Thyroid gland (tissue), 4 donors: Measurements from ENCODE around the gene FAM161B. TPM values are rescaled to one million over a fixed set of nuclear protein-coding genes. Genes with fewer than 3 reads are reported as not detected.

ENCODE experiments used
- DNase-seq, 2 donors: peaks; one replicate each; pipeline ENCODE4 v3.0.0-alpha.2; 2019
- H3K27ac ChIP-seq, 3 donors: fragments of 200-600 bp; sonication (generic); 1 replicate in 2 of 3; 2 replicates in 1 of 3; pipeline ENCODE4 v1.5.1; 2016 to 2019; ENCODE audit warnings: mild to moderate bottlenecking in 1 of 3, moderate library complexity in 1 of 3
- H3K27me3 ChIP-seq: fragments of 200-600 bp; sonication (generic); one replicate; pipeline ENCODE4 v1.5.1; 2019
- H3K36me3 ChIP-seq, 2 donors: fragments of 200-600 bp; sonication (generic); one replicate each; pipeline ENCODE4 v1.5.1; 2016 to 2019
- H3K4me1 ChIP-seq, 2 donors: fragments of 200-600 bp; sonication (generic); one replicate each; pipeline ENCODE4 v1.5.1; 2017 to 2019
- H3K4me3 ChIP-seq, 3 donors: fragments of 200-600 bp; sonication (generic); replicated peaks in 1 of 3; 1 replicate in 2 of 3; 2 replicates in 1 of 3; pipeline ENCODE4 v1.5.1; 2016; ENCODE audit warnings: mild to moderate bottlenecking in 1 of 3
- H3K9me3 ChIP-seq: fragments of 200-600 bp; sonication (generic); one replicate; pipeline ENCODE4 v1.5.1; 2017
- POLR2A ChIP-seq, 2 donors: fragments of 450-650 bp; IDR thresholded peaks; one replicate each; pipeline ENCODE4 v1.6.1; 2017; ENCODE audit warnings: antibody characterized with exemption in 2 of 2, mild to moderate bottlenecking in 2 of 2, moderate library complexity in 1 of 2
- WGBS, 2 donors: methylation state at CpG; one replicate each; pipeline ENCODE4 v1.1.5; 2017; 5-methylcytosine and 5-hydroxymethylcytosine counted together
- intact Hi-C: fragments of 100-400 bp; cut with DNase I; formaldehyde crosslinking; loops from one replicate; pipeline ENCODE4 v1.15.1; 2023
- small RNA-seq: library from RNA; depleted of rRNA; stranded (forward); fragments of <200 nt; gene quantifications from one replicate; pipeline ENCODE3, GENCODE V24; 2016
- total RNA-seq, 4 donors: library from RNA; depleted of rRNA; stranded (reverse); fragments of >200 nt; gene quantifications; one replicate each; pipeline ENCODE4 v1.2.3, GENCODE V29; 2016
- TF ChIP-seq, protein P1 (sequence below), 6 experiments: fragments of 200-600 bp in 3 of 6; fragments of 450-650 bp in 3 of 6; sonication (generic) in 3 of 6; IDR thresholded peaks; one replicate each; pipeline ENCODE4 v1.5.1; 2016 to 2019; ENCODE audit warnings: antibody characterized with exemption in 6 of 6, mild to moderate bottlenecking in 2 of 6, inconsistent platforms in 1 of 6, moderate library complexity in 1 of 6

FAM161B gene
- total RNA-seq, 4 donors from 2014 or later = 4.3 to 9.7 (median 6.0) TPM

DNA sequence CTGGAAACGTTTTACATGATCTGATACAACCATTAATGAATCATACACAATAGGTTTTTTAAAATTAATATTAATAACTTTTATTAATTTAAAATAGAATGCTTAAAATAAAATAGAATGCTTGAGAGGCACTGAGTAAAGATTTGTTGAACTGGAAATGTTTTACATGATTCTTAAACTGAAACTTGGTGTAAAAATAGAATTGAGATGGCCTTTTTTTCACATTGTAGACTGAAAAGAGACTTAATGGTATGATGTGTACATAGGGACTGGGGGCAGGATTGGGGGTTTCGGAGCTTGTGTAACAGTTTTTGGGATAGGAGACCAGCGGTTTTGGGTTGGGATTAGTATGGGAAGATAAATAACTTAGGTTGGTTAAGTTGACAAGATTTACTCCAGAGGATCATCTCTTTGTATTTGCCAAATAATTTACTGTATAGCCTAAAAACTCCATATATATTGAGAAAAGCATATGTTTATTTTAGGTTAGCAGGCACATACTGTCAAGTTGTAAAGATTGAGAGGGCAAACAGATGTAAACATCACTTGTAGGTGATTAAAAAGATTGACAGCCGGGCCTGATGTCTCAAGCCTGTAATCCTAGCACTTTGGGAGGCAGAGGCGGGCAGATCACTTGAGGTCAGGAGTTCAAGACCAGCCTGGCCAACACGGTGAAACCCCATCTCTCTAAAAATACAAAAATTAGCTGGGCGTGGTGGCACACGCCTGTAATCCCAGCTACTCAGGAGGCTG is 65.3 kb downstream of the FAM161B start:
- H3K4me1 ChIP-seq = peaks cover 6 to 16% of the 10 kb centered on the region in 2 donors
- WGBS, 2 donors = 83 to 86% methylated on average over 8 of the region's 8 CpGs
- H3K4me3 ChIP-seq = no peak overlapping the region
- no peaks in the 10 kb centered on the region for H3K9me3 ChIP-seq
- no peak for TF ChIP-seq POLR2A (IDR thresholded peaks at IDR 0.05)
- TF ChIP-seq, protein P1, sequence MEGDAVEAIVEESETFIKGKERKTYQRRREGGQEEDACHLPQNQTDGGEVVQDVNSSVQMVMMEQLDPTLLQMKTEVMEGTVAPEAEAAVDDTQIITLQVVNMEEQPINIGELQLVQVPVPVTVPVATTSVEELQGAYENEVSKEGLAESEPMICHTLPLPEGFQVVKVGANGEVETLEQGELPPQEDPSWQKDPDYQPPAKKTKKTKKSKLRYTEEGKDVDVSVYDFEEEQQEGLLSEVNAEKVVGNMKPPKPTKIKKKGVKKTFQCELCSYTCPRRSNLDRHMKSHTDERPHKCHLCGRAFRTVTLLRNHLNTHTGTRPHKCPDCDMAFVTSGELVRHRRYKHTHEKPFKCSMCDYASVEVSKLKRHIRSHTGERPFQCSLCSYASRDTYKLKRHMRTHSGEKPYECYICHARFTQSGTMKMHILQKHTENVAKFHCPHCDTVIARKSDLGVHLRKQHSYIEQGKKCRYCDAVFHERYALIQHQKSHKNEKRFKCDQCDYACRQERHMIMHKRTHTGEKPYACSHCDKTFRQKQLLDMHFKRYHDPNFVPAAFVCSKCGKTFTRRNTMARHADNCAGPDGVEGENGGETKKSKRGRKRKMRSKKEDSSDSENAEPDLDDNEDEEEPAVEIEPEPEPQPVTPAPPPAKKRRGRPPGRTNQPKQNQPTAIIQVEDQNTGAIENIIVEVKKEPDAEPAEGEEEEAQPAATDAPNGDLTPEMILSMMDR (IDR thresholded peaks at IDR 0.05) = no peak
- intact Hi-C loops = no loop called here
- DNase-seq = no peak
- no peaks in the 10 kb centered on the region for H3K36me3 ChIP-seq
- no peak overlapping the region for H3K27ac ChIP-seq
- H3K27me3 ChIP-seq = no peaks in the 10 kb centered on the region

Small RNA genes within 50 kb of the gene (small RNA-seq; reads per million reads assigned to genes)
- not detected for gene RF00019

Other genes with a start within 250 kb of the FAM161B start
- gene PNMA1, start 235.7 kb downstream of the FAM161B start, total RNA-seq = 10 to 100 TPM; 21.7 to 27.7 (median 24.7) TPM
- gene PTGR2, start 98.3 kb downstream of the FAM161B start, total RNA-seq = 10 to 100 TPM; 16.3 to 43.3 (median 27.3) TPM
- gene ZNF410, start 63.2 kb downstream of the FAM161B start, total RNA-seq = 10 to 100 TPM; 48.8 to 57.3 (median 51.2) TPM
- gene COQ6, start 208 bp upstream of the FAM161B start, total RNA-seq = 100 to 1,000 TPM in 1 of 4 donors, 10 to 100 TPM in 3; 33.2 to 106 (median 49.7) TPM
- gene ENTPD5, start 69.2 kb upstream of the FAM161B start, total RNA-seq = 10 to 100 TPM in 2 of 4 donors, 1 to 10 TPM in 2; 8.1 to 12.6 (median 10.0) TPM
- 10 to 100 TPM; 19.6 to 36.8 (median 22.4) TPM for gene BBOF1, start 69.3 kb upstream of the FAM161B start, total RNA-seq
- gene ALDH6A1, start 134.4 kb upstream of the FAM161B start, total RNA-seq = 10 to 100 TPM; 31.4 to 58.0 (median 44.4) TPM
- gene LIN52, start 134.9 kb upstream of the FAM161B start, total RNA-seq = 10 to 100 TPM in 1 of 4 donors, 1 to 10 TPM in 3; 5.8 to 12.7 (median 8.1) TPM